Measurements from ENCODE around the gene GUCY1B1.

DNA sequence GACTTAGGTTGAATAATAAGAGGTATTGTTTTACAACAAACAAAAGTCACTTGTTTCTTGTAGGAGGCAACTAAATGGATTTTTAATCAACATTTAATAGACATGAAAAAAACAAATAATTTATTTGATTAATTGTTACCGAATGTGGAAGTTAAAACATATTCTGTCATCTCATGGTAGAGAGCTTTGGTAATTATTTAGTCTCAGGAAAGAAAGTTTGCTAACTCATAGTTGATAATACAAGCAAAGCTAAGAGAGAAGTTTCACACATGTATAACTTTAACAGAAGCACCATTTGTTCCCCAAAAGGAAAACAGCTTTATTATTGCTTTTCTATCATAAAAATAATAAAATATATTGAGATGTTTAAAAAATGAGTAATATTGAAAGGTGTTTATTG, 47.3 kb upstream of the GUCY1B1 start:
- TF ChIP-seq, protein P1, sequence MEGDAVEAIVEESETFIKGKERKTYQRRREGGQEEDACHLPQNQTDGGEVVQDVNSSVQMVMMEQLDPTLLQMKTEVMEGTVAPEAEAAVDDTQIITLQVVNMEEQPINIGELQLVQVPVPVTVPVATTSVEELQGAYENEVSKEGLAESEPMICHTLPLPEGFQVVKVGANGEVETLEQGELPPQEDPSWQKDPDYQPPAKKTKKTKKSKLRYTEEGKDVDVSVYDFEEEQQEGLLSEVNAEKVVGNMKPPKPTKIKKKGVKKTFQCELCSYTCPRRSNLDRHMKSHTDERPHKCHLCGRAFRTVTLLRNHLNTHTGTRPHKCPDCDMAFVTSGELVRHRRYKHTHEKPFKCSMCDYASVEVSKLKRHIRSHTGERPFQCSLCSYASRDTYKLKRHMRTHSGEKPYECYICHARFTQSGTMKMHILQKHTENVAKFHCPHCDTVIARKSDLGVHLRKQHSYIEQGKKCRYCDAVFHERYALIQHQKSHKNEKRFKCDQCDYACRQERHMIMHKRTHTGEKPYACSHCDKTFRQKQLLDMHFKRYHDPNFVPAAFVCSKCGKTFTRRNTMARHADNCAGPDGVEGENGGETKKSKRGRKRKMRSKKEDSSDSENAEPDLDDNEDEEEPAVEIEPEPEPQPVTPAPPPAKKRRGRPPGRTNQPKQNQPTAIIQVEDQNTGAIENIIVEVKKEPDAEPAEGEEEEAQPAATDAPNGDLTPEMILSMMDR (IDR thresholded peaks at IDR 0.05), result no peak
- TF ChIP-seq POLR2A (IDR thresholded peaks at IDR 0.05), result no peak

Data from testis (tissue), 2 donors.